ENCODE measurements around the gene SMG6. TPM values are rescaled to one million over a fixed set of nuclear protein-coding genes. Genes with fewer than 3 reads are reported as not detected.

Gene SMG6
- total RNA-seq, 4 donors from 2014 or later = 17.9 to 24.0 (median 20.1) TPM

DNA sequence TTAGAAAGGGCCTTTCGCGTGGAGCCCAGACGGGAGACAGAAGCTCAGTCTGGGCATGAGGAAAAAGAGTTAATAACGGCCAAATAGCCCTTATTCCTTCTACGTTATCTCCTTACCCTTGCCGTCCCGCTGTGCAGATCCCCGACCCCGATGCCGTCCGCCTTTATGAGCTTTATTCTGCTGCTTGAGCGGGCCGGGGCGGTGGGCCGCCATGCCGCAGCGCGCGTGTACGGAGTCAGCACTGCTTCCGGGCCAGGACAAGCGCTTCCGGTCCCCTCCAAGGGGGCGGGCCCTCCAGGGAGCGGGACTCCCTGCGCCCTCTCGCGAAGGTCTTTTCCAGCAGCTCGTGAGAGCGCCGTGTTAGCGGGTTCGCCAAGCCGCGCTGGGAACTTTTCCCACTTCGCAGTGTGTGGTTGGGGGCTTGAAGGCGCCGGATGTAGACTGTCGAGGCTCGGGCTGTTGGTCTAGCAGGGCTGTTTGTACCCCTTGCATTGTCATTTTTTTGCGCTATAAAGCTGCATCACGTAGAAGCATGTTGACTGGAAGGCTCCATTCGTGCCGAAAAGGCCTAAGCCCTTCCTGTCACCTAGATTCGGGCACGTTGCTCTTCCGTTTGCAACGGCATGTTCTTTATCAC is 32.7 kb upstream of the SMG6 start, which contains the start of gene TSR1:
TSR1 (minus strand) TSS at position 243 of the 637 bp plus-strand sequence; CDS start at position 213, 30 bp downstream.
- WGBS, 2 donors = 0 to 3% methylated on average over 1 to 12 of the region's 48 CpGs
- peak; percentile 26 for DNase-seq
- no peaks in the 10 kb centered on the region for H3K9me3 ChIP-seq
- TF ChIP-seq POLR2A (IDR thresholded peaks at IDR 0.05) = peak in 3 of 4 donors; percentile 52 to 90 (median 79)
- TF ChIP-seq, protein P1, sequence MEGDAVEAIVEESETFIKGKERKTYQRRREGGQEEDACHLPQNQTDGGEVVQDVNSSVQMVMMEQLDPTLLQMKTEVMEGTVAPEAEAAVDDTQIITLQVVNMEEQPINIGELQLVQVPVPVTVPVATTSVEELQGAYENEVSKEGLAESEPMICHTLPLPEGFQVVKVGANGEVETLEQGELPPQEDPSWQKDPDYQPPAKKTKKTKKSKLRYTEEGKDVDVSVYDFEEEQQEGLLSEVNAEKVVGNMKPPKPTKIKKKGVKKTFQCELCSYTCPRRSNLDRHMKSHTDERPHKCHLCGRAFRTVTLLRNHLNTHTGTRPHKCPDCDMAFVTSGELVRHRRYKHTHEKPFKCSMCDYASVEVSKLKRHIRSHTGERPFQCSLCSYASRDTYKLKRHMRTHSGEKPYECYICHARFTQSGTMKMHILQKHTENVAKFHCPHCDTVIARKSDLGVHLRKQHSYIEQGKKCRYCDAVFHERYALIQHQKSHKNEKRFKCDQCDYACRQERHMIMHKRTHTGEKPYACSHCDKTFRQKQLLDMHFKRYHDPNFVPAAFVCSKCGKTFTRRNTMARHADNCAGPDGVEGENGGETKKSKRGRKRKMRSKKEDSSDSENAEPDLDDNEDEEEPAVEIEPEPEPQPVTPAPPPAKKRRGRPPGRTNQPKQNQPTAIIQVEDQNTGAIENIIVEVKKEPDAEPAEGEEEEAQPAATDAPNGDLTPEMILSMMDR (IDR thresholded peaks at IDR 0.05) = peak in 3 of 6 experiments; percentile 20 to 44 (median 22)
- peaks cover 12 to 45% (median 15%) of the 10 kb centered on the region in 3 donors for H3K4me1 ChIP-seq
- H3K36me3 ChIP-seq = peaks cover 11 to 49% (median 28%) of the 10 kb centered on the region in 3 donors
- H3K4me3 ChIP-seq = peak within 1 kb of the TSS; percentile 85 to 100 (median 92)
- intact Hi-C loops (cut with DNase I) = no loop called here
- H3K27me3 ChIP-seq = no peaks in the 10 kb centered on the region
- H3K27ac ChIP-seq = peak within 1 kb of the TSS; percentile 84 to 96 (median 94)

DNA sequence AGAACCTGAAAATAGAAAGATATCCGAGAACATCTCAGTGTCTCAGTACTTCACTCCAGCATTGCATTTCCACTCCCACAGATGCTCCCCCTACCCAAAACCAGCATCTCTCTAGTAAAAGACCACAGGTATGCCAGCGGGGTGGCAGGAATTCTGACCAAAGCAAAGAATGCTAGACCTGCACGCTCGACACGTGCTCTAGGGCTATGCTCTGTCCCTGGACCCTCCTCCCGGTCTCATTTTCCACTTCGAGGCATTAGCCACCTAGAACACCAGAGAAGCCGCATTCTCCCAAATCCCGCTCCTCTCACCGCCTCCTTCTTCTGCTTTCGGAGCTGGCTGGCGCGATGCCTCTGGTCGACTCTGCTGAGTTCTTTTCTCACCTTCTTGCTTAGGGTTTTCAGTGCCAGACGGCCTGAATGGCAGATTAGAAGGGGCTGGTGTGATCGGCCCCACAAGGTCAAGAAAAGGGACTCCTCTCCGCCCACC is 32.2 kb upstream of the SMG6 start:
- H3K27me3 ChIP-seq = no peaks in the 10 kb centered on the region
- intact Hi-C loops (cut with DNase I) = no loop called here
- DNase-seq = no peak
- no peaks in the 10 kb centered on the region for H3K9me3 ChIP-seq
- TF ChIP-seq, protein P1 (IDR thresholded peaks at IDR 0.05) = no peak
- no peak for TF ChIP-seq POLR2A (IDR thresholded peaks at IDR 0.05)
- H3K36me3 ChIP-seq = peaks cover 17 to 49% (median 33%) of the 10 kb centered on the region in 3 donors
- peak overlapping the region; percentile 84 to 96 (median 94) for H3K27ac ChIP-seq
- H3K4me3 ChIP-seq = peak overlapping the region; percentile 85 to 100 (median 92)
- H3K4me1 ChIP-seq = peaks cover 12 to 45% (median 15%) of the 10 kb centered on the region in 3 donors
- 2 to 3% methylated on average over 14 to 16 of the region's 17 CpGs for WGBS, 2 donors

DNA sequence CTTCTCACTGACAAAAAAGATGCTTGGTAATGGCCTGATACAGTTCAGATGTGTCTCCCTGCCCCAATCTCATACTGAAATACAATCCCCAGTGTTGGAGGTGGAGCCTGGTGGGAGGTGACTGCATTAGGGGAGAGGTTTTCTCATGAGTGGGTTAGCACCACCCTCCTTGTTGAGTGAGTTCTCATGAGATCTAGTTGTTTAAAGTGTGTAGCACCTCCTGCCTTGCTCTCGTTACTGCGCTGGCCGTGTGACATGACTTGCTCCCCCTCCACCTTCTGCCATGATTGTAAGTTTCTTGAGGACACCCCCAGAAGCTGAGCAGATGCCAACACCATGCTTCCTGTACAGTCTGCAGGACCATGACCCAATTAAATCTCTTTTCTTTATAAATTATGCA is 27.7 kb upstream of the SMG6 start:
- no peak for DNase-seq
- 67 to 74% methylated on average over 3 of the region's 3 CpGs for WGBS, 2 donors
- Histone ChIP-seq H3K36me3 (peaks cover 31 to 92% (median 51%) of the 10 kb centered on the region in 3 donors), H3K9me3 (no peaks in the 10 kb centered on the region), H3K4me1 (peaks cover 11 to 20% (median 12%) of the 10 kb centered on the region in 3 donors), H3K27ac (no peak overlapping the region), H3K4me3 (no peak overlapping the region), H3K27me3 (no peaks in the 10 kb centered on the region)
- TF ChIP-seq, protein P1 (IDR thresholded peaks at IDR 0.05) = no peak
- no peak for TF ChIP-seq POLR2A (IDR thresholded peaks at IDR 0.05)
- intact Hi-C loops (cut with DNase I) = no loop called here

DNA sequence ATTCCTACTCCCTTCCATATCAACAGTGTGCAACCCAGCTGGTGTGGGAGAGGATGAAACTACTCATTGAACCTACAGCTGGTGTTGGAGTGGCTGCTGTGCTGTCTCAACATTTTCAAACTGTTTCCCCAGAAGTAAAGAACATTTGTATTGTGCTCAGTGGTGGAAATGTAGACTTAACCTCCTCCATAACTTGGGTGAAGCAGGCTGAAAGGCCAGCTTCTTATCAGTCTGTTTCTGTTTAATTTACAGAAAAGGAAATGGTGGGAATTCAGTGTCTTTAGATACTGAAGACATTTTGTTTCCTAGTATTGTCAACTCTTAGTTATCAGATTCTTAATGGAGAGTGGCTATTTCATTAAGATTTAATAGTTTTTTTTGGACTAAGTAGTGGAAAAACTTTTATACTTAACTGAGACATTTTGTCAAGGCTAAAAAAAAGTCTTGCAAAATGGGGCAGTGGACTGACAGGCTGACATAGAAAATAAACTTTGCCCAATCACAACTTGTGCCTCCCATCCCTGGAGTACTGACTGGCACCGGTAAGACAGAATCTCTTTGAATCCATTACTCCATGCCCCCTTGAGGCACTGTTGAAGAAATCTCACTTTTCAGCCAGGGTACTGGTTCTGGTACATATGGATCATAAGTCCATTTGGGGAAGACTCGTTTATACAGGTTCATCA is 20.2 kb upstream of the SMG6 start:
- H3K9me3 ChIP-seq = no peaks in the 10 kb centered on the region
- WGBS, 2 donors = 81 to 85% methylated on average over 2 of the region's 2 CpGs
- TF ChIP-seq POLR2A (IDR thresholded peaks at IDR 0.05) = no peak
- TF ChIP-seq, protein P1 (IDR thresholded peaks at IDR 0.05) = no peak
- H3K27me3 ChIP-seq = no peaks in the 10 kb centered on the region
- peaks cover 12 to 87% (median 44%) of the 10 kb centered on the region in 3 donors for H3K36me3 ChIP-seq
- intact Hi-C loops (cut with DNase I) = no loop called here
- H3K4me3 ChIP-seq = no peak overlapping the region
- H3K27ac ChIP-seq = no peak overlapping the region
- H3K4me1 ChIP-seq = no peaks in the 10 kb centered on the region
- no peak for DNase-seq

DNA sequence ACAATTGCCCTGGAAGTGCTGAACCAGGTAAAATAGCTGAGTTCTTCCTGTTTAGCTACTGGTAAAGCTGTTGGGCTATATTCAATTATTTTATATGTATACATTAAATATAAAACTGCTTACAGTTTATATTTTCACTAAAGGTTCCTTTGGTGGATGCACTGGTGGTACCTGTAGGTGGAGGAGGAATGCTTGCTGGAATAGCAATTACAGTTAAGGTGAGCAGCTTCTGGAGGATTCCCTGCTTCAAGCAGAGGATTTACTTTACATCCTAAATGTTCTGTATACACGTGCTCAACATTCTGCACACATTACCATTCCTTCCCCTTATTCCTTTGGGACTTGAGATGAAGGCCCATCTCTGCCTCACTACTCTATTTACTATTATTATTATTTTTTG is 17.8 kb upstream of the SMG6 start:
- no peaks in the 10 kb centered on the region for H3K9me3 ChIP-seq

More for the DNA sequence above, 17.8 kb upstream of the SMG6 start:
- Histone ChIP-seq H3K4me3 (no peak overlapping the region), H3K27me3 (no peaks in the 10 kb centered on the region), H3K4me1 (peaks cover 0 to 2% (median 0%) of the 10 kb centered on the region in 3 donors), H3K36me3 (peaks cover 8 to 63% (median 38%) of the 10 kb centered on the region in 3 donors), H3K27ac (no peak overlapping the region)
- TF ChIP-seq POLR2A (IDR thresholded peaks at IDR 0.05) = no peak
- TF ChIP-seq, protein P1 (IDR thresholded peaks at IDR 0.05) = no peak
- DNase-seq = no peak
- intact Hi-C loops (cut with DNase I) = no loop called here
- WGBS, 2 donors = 50% methylated on average over 1 of the region's 1 CpG

All from esophagus squamous epithelium (tissue), 5 donors.